Caco-2 (cell line): ENCODE data around the gene CSTPP1. TPM values are rescaled to one million over a fixed set of nuclear protein-coding genes. Genes with fewer than 3 reads are reported as not detected.

Experiments
- BruUV-seq: library from RNA; stranded (reverse); fragments of 400-500 nt; replicated peaks from 2 replicates; lab custom pipeline; 2021; lab: Mats Ljungman, UMichigan
- CTCF ChIA-PET: fragments of 300-600 bp; sonication (Branson Sonifier 250); formaldehyde crosslinking; loops from one replicate; lab custom pipeline; 2022; ENCODE audit warnings: antibody characterized with exemption; lab: Charles Lee
- POLR2A ChIA-PET: fragments of 300-600 bp; sonication (Branson Sonifier 250); formaldehyde crosslinking; loops from one replicate; lab custom pipeline; 2022; ENCODE audit warnings: antibody characterized with exemption; lab: Charles Lee
- DNase-seq, 2 experiments: peaks; one replicate each; pipeline versions ENCODE4 v3.0.0 to v3.0.0-alpha.2; 2020 to 2022
- H3K27me3 ChIP-seq: replicated peaks from 2 replicates; pipeline ENCODE4 v1.6.0; 2011; ENCODE audit warnings: low read length; ENCODE audit not compliant: control insufficient read depth, insufficient read depth
- H3K36me3 ChIP-seq: 2 replicates; pipeline ENCODE4 v1.5.1; 2011; ENCODE audit warnings: low read length; ENCODE audit not compliant: control insufficient read depth, insufficient read depth
- H3K4me1 ChIP-seq: fragments of 250-450 bp; sonication (Bioruptor Pico); 2 replicates; pipeline ENCODE4 v1.5.1; 2020; ENCODE audit warnings: mild to moderate bottlenecking
- H3K4me3 ChIP-seq: 2 replicates; pipeline ENCODE4 v1.5.1; 2011; ENCODE audit warnings: low read depth, mild to moderate bottlenecking, control low read depth, low read length
- H3K9me3 ChIP-seq: fragments of 250-450 bp; sonication (Bioruptor Pico); 2 replicates; pipeline ENCODE4 v1.5.1; 2020; ENCODE audit warnings: mild to moderate bottlenecking, moderate library complexity
- H3K27ac Mint-ChIP-seq: one replicate; pipeline ENCODE4 v1.8.0; 2022; ENCODE audit warnings: mixed read lengths; ENCODE audit not compliant: unreplicated experiment
- H3K27me3 Mint-ChIP-seq: one replicate; pipeline ENCODE4 v1.8.0; 2022; ENCODE audit warnings: mixed read lengths; ENCODE audit not compliant: insufficient read depth, unreplicated experiment
- H3K36me3 Mint-ChIP-seq: one replicate; pipeline ENCODE4 v1.8.0; 2022; ENCODE audit warnings: mild to moderate bottlenecking, mixed read lengths; ENCODE audit not compliant: insufficient read depth, unreplicated experiment
- H3K4me1 Mint-ChIP-seq: one replicate; pipeline ENCODE4 v1.8.0; 2022; ENCODE audit warnings: low read depth, mixed read lengths; ENCODE audit not compliant: unreplicated experiment
- H3K4me3 Mint-ChIP-seq: one replicate; pipeline ENCODE4 v1.8.0; 2022; ENCODE audit warnings: mild to moderate bottlenecking, moderate library complexity, mixed read lengths; ENCODE audit not compliant: unreplicated experiment
- H3K9me3 Mint-ChIP-seq: one replicate; pipeline ENCODE4 v1.8.0; 2022; ENCODE audit warnings: mixed read lengths; ENCODE audit not compliant: unreplicated experiment
- CTCF ChIP-seq, 2 experiments: fragments of 200-600 bp in 1 of 2; IDR thresholded peaks; 1 replicate in 1 of 2; 2 replicates in 1 of 2; pipeline versions ENCODE4 v1.5.1 to v1.8.0; 2011 to 2022; ENCODE audit warnings: antibody characterized with exemption in 1 of 2, control low read depth in 1 of 2, inconsistent platforms in 1 of 2, low read depth in 1 of 2, low read length in 1 of 2, mild to moderate bottlenecking in 1 of 2, moderate library complexity in 1 of 2; ENCODE audit not compliant: insufficient read depth in 1 of 2, severe bottlenecking in 1 of 2, unreplicated experiment in 1 of 2
- intact Hi-C: fragments of 100-400 bp; cut with micrococcal nuclease; formaldehyde crosslinking; loops from one replicate; pipeline ENCODE4 v1.10.0; 2022; ENCODE audit not compliant: unreplicated experiment
- total RNA-seq: library from RNA; stranded (reverse); gene quantifications from 2 replicates; pipeline ENCODE4 v1.2.3, GENCODE V29; 2022

Gene CSTPP1
- total RNA-seq, 1 experiment from 2014 or later: 22.9 TPM

GRCh38 chr11:47000033-47000432 is 63.5 kb downstream of the CSTPP1 start:
- Mint-ChIP-seq H3K27me3 (no peaks in the 10 kb centered on the region), H3K4me3 (no peak overlapping the region), H3K27ac (no peak overlapping the region), H3K36me3 (no peaks in the 10 kb centered on the region), H3K9me3 (no peaks in the 10 kb centered on the region), H3K4me1 (peaks cover 6% of the 10 kb centered on the region)
- no peak for TF ChIP-seq CTCF (IDR thresholded peaks at IDR 0.05; ENCODE audit: insufficient read depth in 1 of 2, low read depth in 1 of 2, low read length in 1 of 2, severe bottlenecking in 1 of 2, unreplicated experiment in 1 of 2)
- no TSS peak for BruUV-seq
- ChIA-PET POLR2A (no interaction called here), CTCF (interaction anchor here (1.2 kb wide), 1 partner anchor 16 kb away, joined by 5 read pairs; no protein-coding TSS in a partner anchor)
- no peaks in the 10 kb centered on the region for H3K27me3 ChIP-seq
- no peak overlapping the region for H3K4me3 ChIP-seq
- intact Hi-C loops: no loop called here
- H3K4me1 ChIP-seq: peaks cover 7% of the 10 kb centered on the region; the same call in 1 of the 2 replicates
- H3K9me3 ChIP-seq: no peaks in the 10 kb centered on the region
- DNase-seq: no peak
- no peaks in the 10 kb centered on the region for H3K36me3 ChIP-seq

- DNase-seq: no peak
- intact Hi-C loops: no loop called here
- H3K9me3 ChIP-seq: no peaks in the 10 kb centered on the region
- no peak for TF ChIP-seq CTCF (IDR thresholded peaks at IDR 0.05; ENCODE audit: insufficient read depth in 1 of 2, low read depth in 1 of 2, low read length in 1 of 2, severe bottlenecking in 1 of 2, unreplicated experiment in 1 of 2)
- BruUV-seq: no TSS peak
- peaks cover 12% of the 10 kb centered on the region for H3K4me1 ChIP-seq
- Mint-ChIP-seq H3K4me3 (no peak overlapping the region), H3K9me3 (no peaks in the 10 kb centered on the region), H3K27ac (no peak overlapping the region), H3K27me3 (no peaks in the 10 kb centered on the region), H3K36me3 (no peaks in the 10 kb centered on the region), H3K4me1 (peaks cover 6% of the 10 kb centered on the region)
- POLR2A ChIA-PET: no interaction called here
- no peak overlapping the region for H3K4me3 ChIP-seq
- CTCF ChIA-PET: no interaction called here
- H3K36me3 ChIP-seq: no peaks in the 10 kb centered on the region
- H3K27me3 ChIP-seq: no peaks in the 10 kb centered on the region
These were observed 65.2 kb downstream of the CSTPP1 start for GRCh38 chr11:47001781-47002181.

- POLR2A ChIA-PET: no interaction called here
- no peaks in the 10 kb centered on the region for H3K9me3 Mint-ChIP-seq
- intact Hi-C loops: no loop called here
- H3K4me1 Mint-ChIP-seq: peaks cover 6% of the 10 kb centered on the region
- H3K4me3 Mint-ChIP-seq: no peak overlapping the region
- Histone ChIP-seq H3K9me3 (no peaks in the 10 kb centered on the region), H3K36me3 (no peaks in the 10 kb centered on the region), H3K4me1 (peaks cover 12% of the 10 kb centered on the region), H3K27me3 (no peaks in the 10 kb centered on the region), H3K4me3 (no peak overlapping the region)
- CTCF ChIA-PET: no interaction called here
- TF ChIP-seq CTCF (IDR thresholded peaks at IDR 0.05; ENCODE audit: insufficient read depth in 1 of 2, low read depth in 1 of 2, low read length in 1 of 2, severe bottlenecking in 1 of 2, unreplicated experiment in 1 of 2): no peak
- no peaks in the 10 kb centered on the region for H3K36me3 Mint-ChIP-seq
- no peak for DNase-seq
- H3K27ac Mint-ChIP-seq: no peak overlapping the region
- no TSS peak for BruUV-seq
- no peaks in the 10 kb centered on the region for H3K27me3 Mint-ChIP-seq
These were observed 65.8 kb downstream of the CSTPP1 start for GRCh38 chr11:47002390-47002789.
